ENCODE data around the gene ELMO2.

The ELMO2 gene

GRCh38 chr20:46330831-46331371 lies 75.5 kb downstream of the ELMO2 start:
- no peak for DNase-seq

- DNase-seq = no peak
These were observed 76.2 kb downstream of the ELMO2 start for GRCh38 chr20:46330072-46330763.

GRCh38 chr20:46328200-46328882 lies 78.1 kb downstream of the ELMO2 start:
- no peak for DNase-seq

GRCh38 chr20:46327557-46327956 lies 78.9 kb downstream of the ELMO2 start:
- no peak for DNase-seq

- DNase-seq = no peak
These were observed 80.6 kb downstream of the ELMO2 start for GRCh38 chr20:46325789-46326188.

GRCh38 chr20:46324960-46325703 lies 81.3 kb downstream of the ELMO2 start:
- DNase-seq = peak; percentile 18

GRCh38 chr20:46324379-46324778 lies 82.0 kb downstream of the ELMO2 start:
- DNase-seq = no peak

GRCh38 chr20:46323557-46323956 lies 82.9 kb downstream of the ELMO2 start:
- DNase-seq = no peak

GRCh38 chr20:46322641-46323040 lies 83.8 kb downstream of the ELMO2 start:
- DNase-seq = no peak

GRCh38 chr20:46317685-46318177 lies 88.7 kb downstream of the ELMO2 start:
- DNase-seq = no peak

GRCh38 chr20:46316984-46317684 lies 89.3 kb downstream of the ELMO2 start:
- no peak for DNase-seq
